ENCODE measurements around the gene LEKR1.

DNA sequence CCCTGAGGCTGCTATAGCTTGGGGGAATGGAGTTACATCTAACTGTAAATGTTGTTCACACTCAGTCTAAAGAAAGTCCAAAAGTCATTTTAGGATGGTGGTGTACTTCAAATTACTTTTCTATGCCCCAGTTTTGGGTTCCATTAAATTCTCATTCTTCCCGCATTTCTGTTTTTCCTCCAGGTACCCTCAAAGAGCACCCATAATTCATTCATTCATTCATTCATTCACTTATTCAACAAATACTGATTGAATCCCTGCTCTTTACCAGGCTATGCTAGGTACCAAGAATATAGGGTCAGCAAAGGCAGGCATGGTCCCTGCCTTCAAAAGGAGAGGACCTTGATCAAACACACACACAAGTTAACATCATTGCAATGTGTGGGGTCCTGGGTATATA, 257.7 kb downstream of the LEKR1 start:
- no peak for TF ChIP-seq CTCF (IDR thresholded peaks at IDR 0.05)
- TF ChIP-seq EZH2 (IDR thresholded peaks at IDR 0.05; ENCODE audit: borderline replicate concordance, insufficient read depth, low read depth, low read length, poor library complexity, severe bottlenecking): no peak
